HEK293 (cell line): ENCODE results near the gene NFIX.

Source experiments
- EGR2 ChIP-seq: fragments of 450-650 bp; formaldehyde crosslinking; IDR thresholded peaks from 2 replicates; pipeline ENCODE4 v1.5.1; 2016; ENCODE audit warnings: low read depth, missing biosample characterization, missing genetic modification characterization
- OVOL3 ChIP-seq: fragments of 450-650 bp; formaldehyde crosslinking; IDR thresholded peaks from 2 replicates; pipeline ENCODE4 v1.5.1; 2016; ENCODE audit warnings: missing biosample characterization, missing genetic modification characterization
- PRDM1 ChIP-seq: fragments of 450-650 bp; formaldehyde crosslinking; IDR thresholded peaks from 2 replicates; pipeline ENCODE4; 2016; ENCODE audit warnings: missing biosample characterization, missing genetic modification characterization
- ZBTB1 ChIP-seq: fragments of 450-650 bp; formaldehyde crosslinking; IDR thresholded peaks from 2 replicates; pipeline ENCODE4 v1.5.1; 2016; ENCODE audit warnings: missing biosample characterization, missing genetic modification characterization
- ZBTB17 ChIP-seq: fragments of 450-650 bp; formaldehyde crosslinking; IDR thresholded peaks from 2 replicates; pipeline ENCODE4 v1.5.1; 2016; ENCODE audit warnings: missing biosample characterization, missing genetic modification characterization
- ZBTB8A ChIP-seq: fragments of 450-650 bp; formaldehyde crosslinking; IDR thresholded peaks from 2 replicates; pipeline ENCODE4 v1.5.1; 2016; ENCODE audit warnings: missing biosample characterization, missing genetic modification characterization
- ZEB2 ChIP-seq: fragments of 450-650 bp; formaldehyde crosslinking; IDR thresholded peaks from 2 replicates; pipeline ENCODE4 v1.5.1; 2016; ENCODE audit warnings: missing biosample characterization, missing genetic modification characterization
- ZFHX2 ChIP-seq: fragments of 450-650 bp; formaldehyde crosslinking; conservative IDR thresholded peaks from 2 replicates; pipeline ENCODE4 v1.5.1; 2016; ENCODE audit warnings: missing biosample characterization, missing genetic modification characterization
- ZNF10 ChIP-seq: fragments of 450-650 bp; formaldehyde crosslinking; IDR thresholded peaks from 2 replicates; pipeline ENCODE4 v1.5.1; 2017; ENCODE audit warnings: missing biosample characterization, missing genetic modification characterization
- ZNF155 ChIP-seq: fragments of 450-650 bp; formaldehyde crosslinking; IDR thresholded peaks from 2 replicates; pipeline ENCODE4 v1.5.1; 2016; ENCODE audit warnings: missing biosample characterization, missing genetic modification characterization
- ZNF223 ChIP-seq: fragments of 450-650 bp; formaldehyde crosslinking; IDR thresholded peaks from 2 replicates; pipeline ENCODE4 v1.5.1; 2016; ENCODE audit warnings: missing biosample characterization, missing genetic modification characterization
- ZNF239 ChIP-seq: fragments of 450-650 bp; formaldehyde crosslinking; IDR thresholded peaks from 2 replicates; pipeline ENCODE4 v1.5.1; 2016; ENCODE audit warnings: missing biosample characterization, missing genetic modification characterization
- ZNF335 ChIP-seq: fragments of 450-650 bp; formaldehyde crosslinking; conservative IDR thresholded peaks from 2 replicates; pipeline ENCODE4 v1.5.1; 2016; ENCODE audit warnings: missing biosample characterization, missing genetic modification characterization
- ZNF350 ChIP-seq: fragments of 450-650 bp; formaldehyde crosslinking; IDR thresholded peaks from 2 replicates; pipeline ENCODE4 v1.5.0; 2017; ENCODE audit warnings: missing biosample characterization, mild to moderate bottlenecking, missing genetic modification characterization
- ZNF404 ChIP-seq: fragments of 450-650 bp; formaldehyde crosslinking; IDR thresholded peaks from 2 replicates; pipeline ENCODE4 v1.5.1; 2017; ENCODE audit warnings: missing biosample characterization, missing genetic modification characterization
- ZNF416 ChIP-seq: fragments of 450-650 bp; formaldehyde crosslinking; IDR thresholded peaks from 2 replicates; pipeline ENCODE4 v1.5.1; 2016; ENCODE audit warnings: missing biosample characterization, missing genetic modification characterization
- ZNF433 ChIP-seq: fragments of 450-650 bp; formaldehyde crosslinking; IDR thresholded peaks from 2 replicates; pipeline ENCODE4 v1.5.1; 2016; ENCODE audit warnings: missing biosample characterization, missing genetic modification characterization, low read depth
- ZNF449 ChIP-seq: fragments of 450-650 bp; formaldehyde crosslinking; IDR thresholded peaks from 2 replicates; pipeline ENCODE4 v1.5.1; 2017; ENCODE audit warnings: missing biosample characterization, mild to moderate bottlenecking, missing genetic modification characterization, moderate library complexity
- ZNF530 ChIP-seq: fragments of 450-650 bp; formaldehyde crosslinking; IDR thresholded peaks from 2 replicates; pipeline ENCODE4 v1.5.1; 2016; ENCODE audit warnings: low read depth, missing biosample characterization, missing genetic modification characterization
- ZNF558 ChIP-seq: fragments of 450-650 bp; formaldehyde crosslinking; IDR thresholded peaks from 2 replicates; pipeline ENCODE4 v1.5.1; 2016; ENCODE audit warnings: missing biosample characterization, missing genetic modification characterization
- ZNF624 ChIP-seq: fragments of 450-650 bp; formaldehyde crosslinking; IDR thresholded peaks from 2 replicates; pipeline ENCODE4 v1.5.1; 2017; ENCODE audit warnings: missing biosample characterization, missing genetic modification characterization
- ZNF626 ChIP-seq: fragments of 450-650 bp; sonication (Bioruptor Pico); formaldehyde crosslinking; IDR thresholded peaks from 2 replicates; pipeline ENCODE4 v1.5.1; 2018; ENCODE audit warnings: missing biosample characterization, missing genetic modification characterization, inconsistent platforms
- ZNF791 ChIP-seq: fragments of 450-650 bp; formaldehyde crosslinking; IDR thresholded peaks from 2 replicates; pipeline ENCODE4 v1.5.1; 2016; ENCODE audit warnings: missing biosample characterization, missing genetic modification characterization
- ZNF837 ChIP-seq: fragments of 450-650 bp; formaldehyde crosslinking; IDR thresholded peaks from 2 replicates; pipeline ENCODE4 v1.5.1; 2016; ENCODE audit warnings: missing biosample characterization, missing genetic modification characterization
- ZSCAN16 ChIP-seq: fragments of 450-650 bp; formaldehyde crosslinking; IDR thresholded peaks from 2 replicates; pipeline ENCODE4 v1.5.1; 2016; ENCODE audit warnings: missing biosample characterization, missing genetic modification characterization
- TF ChIP-seq, protein P1 (sequence below): fragments of 450-650 bp; formaldehyde crosslinking; IDR thresholded peaks from 2 replicates; pipeline ENCODE4 v1.5.1; 2016; ENCODE audit warnings: missing biosample characterization, missing genetic modification characterization
- TF ChIP-seq, protein P2 (sequence below): fragments of 450-650 bp; formaldehyde crosslinking; IDR thresholded peaks from 2 replicates; pipeline ENCODE4 v1.5.1; 2016; ENCODE audit warnings: missing biosample characterization, missing genetic modification characterization
- TF ChIP-seq, protein P3 (sequence below): fragments of 450-650 bp; formaldehyde crosslinking; IDR thresholded peaks from 2 replicates; pipeline ENCODE4 v1.5.0; 2017; ENCODE audit warnings: missing biosample characterization, missing genetic modification characterization, borderline replicate concordance
- TF ChIP-seq, protein P4 (sequence below): fragments of 450-650 bp; formaldehyde crosslinking; IDR thresholded peaks from 2 replicates; pipeline ENCODE4 v1.5.1; 2016; ENCODE audit warnings: missing biosample characterization, missing genetic modification characterization
- TF ChIP-seq, protein P5 (sequence below): fragments of 450-650 bp; formaldehyde crosslinking; IDR thresholded peaks from 2 replicates; pipeline ENCODE4 v1.5.1; 2017; ENCODE audit warnings: missing biosample characterization, missing genetic modification characterization

The NFIX gene

GRCh38 chr19:12956446-12957388 is 38.6 kb upstream of the NFIX start, which contains the start of gene GADD45GIP1 (continued):
- TF ChIP-seq, protein P1, sequence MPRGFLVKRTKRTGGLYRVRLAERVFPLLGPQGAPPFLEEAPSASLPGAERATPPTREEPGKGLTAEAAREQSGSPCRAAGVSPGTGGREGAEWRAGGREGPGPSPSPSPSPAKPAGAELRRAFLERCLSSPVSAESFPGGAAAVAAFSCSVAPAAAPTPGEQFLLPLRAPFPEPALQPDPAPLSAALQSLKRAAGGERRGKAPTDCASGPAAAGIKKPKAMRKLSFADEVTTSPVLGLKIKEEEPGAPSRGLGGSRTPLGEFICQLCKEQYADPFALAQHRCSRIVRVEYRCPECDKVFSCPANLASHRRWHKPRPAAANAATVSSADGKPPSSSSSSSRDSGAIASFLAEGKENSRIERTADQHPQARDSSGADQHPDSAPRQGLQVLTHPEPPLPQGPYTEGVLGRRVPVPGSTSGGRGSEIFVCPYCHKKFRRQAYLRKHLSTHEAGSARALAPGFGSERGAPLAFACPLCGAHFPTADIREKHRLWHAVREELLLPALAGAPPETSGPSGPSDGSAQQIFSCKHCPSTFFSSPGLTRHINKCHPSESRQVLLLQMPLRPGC (tag by site-specific recombination) = peak; percentile 30; the same call in 1 of the 2 replicates
- TF ChIP-seq OVOL3 (tag by site-specific recombination) = no peak
- TF ChIP-seq ZNF626 = no peak
- TF ChIP-seq ZNF530 (tag by site-specific recombination) = no peak
- TF ChIP-seq, protein P2, sequence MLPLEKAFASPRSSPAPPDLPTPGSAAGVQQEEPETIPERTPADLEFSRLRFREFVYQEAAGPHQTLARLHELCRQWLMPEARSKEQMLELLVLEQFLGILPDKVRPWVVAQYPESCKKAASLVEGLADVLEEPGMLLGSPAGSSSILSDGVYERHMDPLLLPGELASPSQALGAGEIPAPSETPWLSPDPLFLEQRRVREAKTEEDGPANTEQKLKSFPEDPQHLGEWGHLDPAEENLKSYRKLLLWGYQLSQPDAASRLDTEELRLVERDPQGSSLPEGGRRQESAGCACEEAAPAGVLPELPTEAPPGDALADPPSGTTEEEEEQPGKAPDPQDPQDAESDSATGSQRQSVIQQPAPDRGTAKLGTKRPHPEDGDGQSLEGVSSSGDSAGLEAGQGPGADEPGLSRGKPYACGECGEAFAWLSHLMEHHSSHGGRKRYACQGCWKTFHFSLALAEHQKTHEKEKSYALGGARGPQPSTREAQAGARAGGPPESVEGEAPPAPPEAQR = peak; percentile 11; the same call in 1 of the 2 replicates
- TF ChIP-seq ZNF416 (tag by site-specific recombination) = no peak
- peak; percentile 72 for TF ChIP-seq ZBTB17
- no peak for TF ChIP-seq ZNF837
- no peak for TF ChIP-seq ZNF223 (tag by site-specific recombination)
- no peak for TF ChIP-seq ZNF624 (tag by site-specific recombination)
- TF ChIP-seq ZNF239 (tag by site-specific recombination) = no peak
- TF ChIP-seq, protein P3, sequence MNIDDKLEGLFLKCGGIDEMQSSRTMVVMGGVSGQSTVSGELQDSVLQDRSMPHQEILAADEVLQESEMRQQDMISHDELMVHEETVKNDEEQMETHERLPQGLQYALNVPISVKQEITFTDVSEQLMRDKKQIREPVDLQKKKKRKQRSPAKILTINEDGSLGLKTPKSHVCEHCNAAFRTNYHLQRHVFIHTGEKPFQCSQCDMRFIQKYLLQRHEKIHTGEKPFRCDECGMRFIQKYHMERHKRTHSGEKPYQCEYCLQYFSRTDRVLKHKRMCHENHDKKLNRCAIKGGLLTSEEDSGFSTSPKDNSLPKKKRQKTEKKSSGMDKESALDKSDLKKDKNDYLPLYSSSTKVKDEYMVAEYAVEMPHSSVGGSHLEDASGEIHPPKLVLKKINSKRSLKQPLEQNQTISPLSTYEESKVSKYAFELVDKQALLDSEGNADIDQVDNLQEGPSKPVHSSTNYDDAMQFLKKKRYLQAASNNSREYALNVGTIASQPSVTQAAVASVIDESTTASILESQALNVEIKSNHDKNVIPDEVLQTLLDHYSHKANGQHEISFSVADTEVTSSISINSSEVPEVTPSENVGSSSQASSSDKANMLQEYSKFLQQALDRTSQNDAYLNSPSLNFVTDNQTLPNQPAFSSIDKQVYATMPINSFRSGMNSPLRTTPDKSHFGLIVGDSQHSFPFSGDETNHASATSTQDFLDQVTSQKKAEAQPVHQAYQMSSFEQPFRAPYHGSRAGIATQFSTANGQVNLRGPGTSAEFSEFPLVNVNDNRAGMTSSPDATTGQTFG (tag by site-specific recombination) = no peak
- no peak for TF ChIP-seq ZNF155 (tag by site-specific recombination)
- peak; percentile 99 for TF ChIP-seq ZNF335
- TF ChIP-seq, protein P4, sequence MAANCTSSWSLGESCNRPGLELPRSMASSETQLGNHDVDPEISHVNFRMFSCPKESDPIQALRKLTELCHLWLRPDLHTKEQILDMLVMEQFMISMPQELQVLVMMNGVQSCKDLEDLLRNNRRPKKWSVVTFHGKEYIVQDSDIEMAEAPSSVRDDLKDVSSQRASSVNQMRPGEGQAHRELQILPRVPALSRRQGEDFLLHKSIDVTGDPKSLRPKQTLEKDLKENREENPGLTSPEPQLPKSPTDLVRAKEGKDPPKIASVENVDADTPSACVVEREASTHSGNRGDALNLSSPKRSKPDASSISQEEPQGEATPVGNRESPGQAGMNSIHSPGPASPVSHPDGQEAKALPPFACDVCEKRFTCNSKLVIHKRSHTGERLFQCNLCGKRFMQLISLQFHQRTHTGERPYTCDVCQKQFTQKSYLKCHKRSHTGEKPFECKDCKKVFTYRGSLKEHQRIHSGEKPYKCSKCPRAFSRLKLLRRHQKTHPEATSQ = no peak; the same call in 1 of the 2 replicates
- TF ChIP-seq EGR2 = no peak
- TF ChIP-seq ZFHX2 (tag by site-specific recombination) = peak; percentile 57
- TF ChIP-seq ZNF10 (tag by site-specific recombination) = peak; percentile 30; the same call in 1 of the 2 replicates
- TF ChIP-seq ZNF350 = no peak
- TF ChIP-seq ZEB2 (tag by site-specific recombination) = peak; percentile 41
- TF ChIP-seq ZSCAN16 (tag by site-specific recombination) = no peak
- TF ChIP-seq PRDM1 = no peak
- TF ChIP-seq ZBTB1 (tag by site-specific recombination) = no peak
- TF ChIP-seq ZNF404 (tag by site-specific recombination) = no peak
- TF ChIP-seq ZNF558 (tag by site-specific recombination) = no peak
- TF ChIP-seq, protein P5, sequence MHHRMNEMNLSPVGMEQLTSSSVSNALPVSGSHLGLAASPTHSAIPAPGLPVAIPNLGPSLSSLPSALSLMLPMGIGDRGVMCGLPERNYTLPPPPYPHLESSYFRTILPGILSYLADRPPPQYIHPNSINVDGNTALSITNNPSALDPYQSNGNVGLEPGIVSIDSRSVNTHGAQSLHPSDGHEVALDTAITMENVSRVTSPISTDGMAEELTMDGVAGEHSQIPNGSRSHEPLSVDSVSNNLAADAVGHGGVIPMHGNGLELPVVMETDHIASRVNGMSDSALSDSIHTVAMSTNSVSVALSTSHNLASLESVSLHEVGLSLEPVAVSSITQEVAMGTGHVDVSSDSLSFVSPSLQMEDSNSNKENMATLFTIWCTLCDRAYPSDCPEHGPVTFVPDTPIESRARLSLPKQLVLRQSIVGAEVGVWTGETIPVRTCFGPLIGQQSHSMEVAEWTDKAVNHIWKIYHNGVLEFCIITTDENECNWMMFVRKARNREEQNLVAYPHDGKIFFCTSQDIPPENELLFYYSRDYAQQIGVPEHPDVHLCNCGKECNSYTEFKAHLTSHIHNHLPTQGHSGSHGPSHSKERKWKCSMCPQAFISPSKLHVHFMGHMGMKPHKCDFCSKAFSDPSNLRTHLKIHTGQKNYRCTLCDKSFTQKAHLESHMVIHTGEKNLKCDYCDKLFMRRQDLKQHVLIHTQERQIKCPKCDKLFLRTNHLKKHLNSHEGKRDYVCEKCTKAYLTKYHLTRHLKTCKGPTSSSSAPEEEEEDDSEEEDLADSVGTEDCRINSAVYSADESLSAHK (tag by site-specific recombination) = no peak
- peak; percentile 75 for TF ChIP-seq ZBTB8A
- no peak for TF ChIP-seq ZNF791
- TF ChIP-seq ZNF449 (tag by site-specific recombination) = no peak
- no peak for TF ChIP-seq ZNF433 (tag by site-specific recombination)
